HUDEP-2 (cell line): Measurements from ENCODE around the gene FCN1.

Source experiments
- DNase-seq, 76 experiments: peaks; one replicate each; lab custom pipeline; 2025; ENCODE audit not compliant: unreplicated experiment in 76 of 76; lab: John Stamatoyannopoulos, UW

The FCN1 gene

GRCh38 chr9:134894136-134894860 is 23.4 kb downstream of the FCN1 start:
- DNase-seq: no peak

GRCh38 chr9:134892820-134893420 is 24.8 kb downstream of the FCN1 start:
- DNase-seq: no peak

GRCh38 chr9:134892221-134892620 is 25.5 kb downstream of the FCN1 start:
- DNase-seq: no peak

GRCh38 chr9:134891713-134892112 is 26.0 kb downstream of the FCN1 start:
- no peak for DNase-seq

GRCh38 chr9:134891053-134891452 is 26.7 kb downstream of the FCN1 start:
- DNase-seq: no peak

GRCh38 chr9:134890155-134890495 is 27.6 kb downstream of the FCN1 start:
- no peak for DNase-seq

GRCh38 chr9:134889386-134890154 is 28.1 kb downstream of the FCN1 start:
- DNase-seq: peak in 1 of 76 experiments; percentile 5

GRCh38 chr9:134888603-134889190 is 29.0 kb downstream of the FCN1 start:
- no peak for DNase-seq

GRCh38 chr9:134887686-134888602 is 29.8 kb downstream of the FCN1 start:
- DNase-seq: no peak

- DNase-seq: no peak
Measured at GRCh38 chr9:134887219-134887618, 30.5 kb downstream of the FCN1 start.

GRCh38 chr9:134886413-134886913 is 31.2 kb downstream of the FCN1 start:
- no peak for DNase-seq

- no peak for DNase-seq
Measured at GRCh38 chr9:134885679-134886412, 31.9 kb downstream of the FCN1 start.

- no peak for DNase-seq
Measured at GRCh38 chr9:134885001-134885678, 32.6 kb downstream of the FCN1 start.

GRCh38 chr9:134884492-134884891 is 33.2 kb downstream of the FCN1 start:
- DNase-seq: no peak

GRCh38 chr9:134883040-134883782 is 34.5 kb downstream of the FCN1 start:
- DNase-seq: no peak

GRCh38 chr9:134882204-134882785 is 35.4 kb downstream of the FCN1 start:
- DNase-seq: no peak

GRCh38 chr9:134881313-134881670 is 36.4 kb downstream of the FCN1 start:
- no peak for DNase-seq
